GM18519 (cell line): ENCODE results near the gene ATP11A.

Source experiments
- ATAC-seq: cut with Tn5 transposase; IDR thresholded peaks from one replicate; pipeline ENCODE4 v1.9.1; 2021; ENCODE audit warnings: mild to moderate bottlenecking, moderate library complexity; ENCODE audit not compliant: unreplicated experiment, low FRiP score

Gene ATP11A

GRCh38 chr13:112809332-112810315 lies 119.8 kb downstream of the ATP11A start:
- ATAC-seq, result no peak

- no peak for ATAC-seq
These were observed 120.8 kb downstream of the ATP11A start for GRCh38 chr13:112810608-112811007.

GRCh38 chr13:112812306-112813055 lies 122.6 kb downstream of the ATP11A start:
- no peak for ATAC-seq

- ATAC-seq, result no peak
These were observed 123.7 kb downstream of the ATP11A start for GRCh38 chr13:112813552-112813951.

GRCh38 chr13:112814905-112815585 lies 125.2 kb downstream of the ATP11A start:
- no peak for ATAC-seq

GRCh38 chr13:112815871-112816270 lies 126.0 kb downstream of the ATP11A start:
- no peak for ATAC-seq

- ATAC-seq, result no peak
These were observed 128.3 kb downstream of the ATP11A start for GRCh38 chr13:112818040-112818697.

- no peak for ATAC-seq
These were observed 128.8 kb downstream of the ATP11A start for GRCh38 chr13:112818698-112819045.

GRCh38 chr13:112819111-112819510 lies 129.3 kb downstream of the ATP11A start:
- no peak for ATAC-seq

GRCh38 chr13:112819816-112820215 lies 130.0 kb downstream of the ATP11A start:
- no peak for ATAC-seq

GRCh38 chr13:112820318-112820717 lies 130.5 kb downstream of the ATP11A start:
- ATAC-seq, result no peak

- no peak for ATAC-seq
These were observed 131.7 kb downstream of the ATP11A start for GRCh38 chr13:112821340-112822055.

- ATAC-seq, result no peak
These were observed 133.0 kb downstream of the ATP11A start for GRCh38 chr13:112822851-112823250.

GRCh38 chr13:112824429-112824828 lies 134.6 kb downstream of the ATP11A start:
- no peak for ATAC-seq

GRCh38 chr13:112825071-112825470 lies 135.2 kb downstream of the ATP11A start:
- no peak for ATAC-seq

- no peak for ATAC-seq
These were observed 136.0 kb downstream of the ATP11A start for GRCh38 chr13:112825875-112826274.

GRCh38 chr13:112826565-112826964 lies 136.7 kb downstream of the ATP11A start:
- ATAC-seq, result no peak

GRCh38 chr13:112828082-112828699 lies 138.4 kb downstream of the ATP11A start:
- no peak for ATAC-seq

GRCh38 chr13:112828756-112829155 lies 138.9 kb downstream of the ATP11A start:
- ATAC-seq, result no peak
